RWPE1 (cell line): ENCODE results near the gene USP32.

Experiments used
- CTCF ChIA-PET: fragments of 350-600 bp; sonication (Branson Sonifier 250); formaldehyde crosslinking; extraction: SDS; loops from one replicate; lab custom pipeline; 2021; lab: Yijun Ruan, JAX
- POLR2A ChIA-PET: fragments of 400-600 bp; formaldehyde crosslinking; extraction: SDS; loops from one replicate; lab custom pipeline; 2020; ENCODE audit warnings: antibody characterized with exemption; ENCODE audit not compliant: low non-redundant PET; lab: Yijun Ruan, JAX
- DNase-seq: peaks from one replicate; pipeline ENCODE4 v3.0.0; 2012; ENCODE audit warnings: low spot score
- H3K27ac ChIP-seq: fragments of 450-650 bp; 2 replicates; pipeline ENCODE4 v1.5.1; 2017
- CTCF ChIP-seq: fragments of 450-650 bp; conservative IDR thresholded peaks from 2 replicates; pipeline ENCODE4 v1.5.1; 2017; ENCODE audit warnings: low read depth, mild to moderate bottlenecking

The USP32 gene

GRCh38 chr17:60169921-60170817, 221.8 kb downstream of the USP32 start:
- no peak for DNase-seq
- POLR2A ChIA-PET: no interaction called here
- H3K27ac ChIP-seq: no peak overlapping the region
- CTCF ChIA-PET: interaction anchor here (0.6 kb wide), 1 partner anchor 16 kb away, joined by 3 read pairs; no protein-coding TSS in a partner anchor
- TF ChIP-seq CTCF: no peak

- H3K27ac ChIP-seq: no peak overlapping the region
- TF ChIP-seq CTCF: no peak
- POLR2A ChIA-PET: no interaction called here
- DNase-seq: no peak
- CTCF ChIA-PET: no interaction called here
Measured at GRCh38 chr17:60168654-60169053, 223.3 kb downstream of the USP32 start.

GRCh38 chr17:60167065-60167741, 224.7 kb downstream of the USP32 start:
- H3K27ac ChIP-seq: no peak overlapping the region
- DNase-seq: no peak
- ChIA-PET CTCF (no interaction called here), POLR2A (no interaction called here)
- no peak for TF ChIP-seq CTCF

- TF ChIP-seq CTCF: no peak
- CTCF ChIA-PET: no interaction called here
- POLR2A ChIA-PET: no interaction called here
- no peak for DNase-seq
- no peak overlapping the region for H3K27ac ChIP-seq
Measured at GRCh38 chr17:60165971-60166370, 226.0 kb downstream of the USP32 start.

GRCh38 chr17:60165223-60165622, 226.7 kb downstream of the USP32 start:
- ChIA-PET CTCF (no interaction called here), POLR2A (no interaction called here)
- TF ChIP-seq CTCF: no peak
- no peak overlapping the region for H3K27ac ChIP-seq
- no peak for DNase-seq

- TF ChIP-seq CTCF: no peak
- no peak for DNase-seq
- no peak overlapping the region for H3K27ac ChIP-seq
- ChIA-PET CTCF (no interaction called here), POLR2A (no interaction called here)
Measured at GRCh38 chr17:60164697-60165096, 227.2 kb downstream of the USP32 start.
